ENCODE results near the gene PDAP1. TPM values are rescaled to one million over a fixed set of nuclear protein-coding genes. Genes with fewer than 3 reads are reported as not detected.
"Not testable (repeated sequence)": the region's sequence is repeated elsewhere in the genome, so short reads cannot be mapped to it uniquely, and the experiment has no call there.

Gene PDAP1
- total and polyA plus RNA-seq, 9 donors: 31.1 to 155 (median 83.9) TPM

DNA sequence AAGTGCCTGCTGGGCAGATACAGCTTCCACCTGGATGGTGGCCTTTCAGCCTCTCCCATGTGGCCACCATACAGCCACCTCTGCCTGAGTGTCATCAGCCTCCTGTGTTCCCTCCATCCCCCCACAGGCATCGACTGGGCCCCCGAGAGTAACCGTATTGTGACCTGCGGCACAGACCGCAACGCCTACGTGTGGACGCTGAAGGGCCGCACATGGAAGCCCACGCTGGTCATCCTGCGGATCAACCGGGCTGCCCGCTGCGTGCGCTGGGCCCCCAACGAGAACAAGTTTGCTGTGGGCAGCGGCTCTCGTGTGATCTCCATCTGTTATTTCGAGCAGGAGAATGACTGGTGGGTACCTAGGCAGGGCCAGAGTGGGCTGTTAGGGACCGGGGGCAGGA, 20.5 kb downstream of the PDAP1 start:
- DNase-seq: no peak
- no peaks in the 10 kb centered on the region for H3K9me3 ChIP-seq
- H3K4me1 ChIP-seq (ENCODE audit: insufficient read depth): no peaks in the 10 kb centered on the region
- 92 to 94% (median 92%) methylated on average over 20 of the region's 20 CpGs for WGBS, 3 donors
- H3K27me3 ChIP-seq: no peaks in the 10 kb centered on the region
- intact Hi-C loops (cut with DNase I): no loop called here
- H3K4me3 ChIP-seq: no peak overlapping the region
- no peaks in the 10 kb centered on the region for H3K36me3 ChIP-seq
- no peak for TF ChIP-seq POLR2A (IDR thresholded peaks at IDR 0.05)
- no peak for TF ChIP-seq EP300 (IDR thresholded peaks at IDR 0.05)
- TF ChIP-seq, protein P1, sequence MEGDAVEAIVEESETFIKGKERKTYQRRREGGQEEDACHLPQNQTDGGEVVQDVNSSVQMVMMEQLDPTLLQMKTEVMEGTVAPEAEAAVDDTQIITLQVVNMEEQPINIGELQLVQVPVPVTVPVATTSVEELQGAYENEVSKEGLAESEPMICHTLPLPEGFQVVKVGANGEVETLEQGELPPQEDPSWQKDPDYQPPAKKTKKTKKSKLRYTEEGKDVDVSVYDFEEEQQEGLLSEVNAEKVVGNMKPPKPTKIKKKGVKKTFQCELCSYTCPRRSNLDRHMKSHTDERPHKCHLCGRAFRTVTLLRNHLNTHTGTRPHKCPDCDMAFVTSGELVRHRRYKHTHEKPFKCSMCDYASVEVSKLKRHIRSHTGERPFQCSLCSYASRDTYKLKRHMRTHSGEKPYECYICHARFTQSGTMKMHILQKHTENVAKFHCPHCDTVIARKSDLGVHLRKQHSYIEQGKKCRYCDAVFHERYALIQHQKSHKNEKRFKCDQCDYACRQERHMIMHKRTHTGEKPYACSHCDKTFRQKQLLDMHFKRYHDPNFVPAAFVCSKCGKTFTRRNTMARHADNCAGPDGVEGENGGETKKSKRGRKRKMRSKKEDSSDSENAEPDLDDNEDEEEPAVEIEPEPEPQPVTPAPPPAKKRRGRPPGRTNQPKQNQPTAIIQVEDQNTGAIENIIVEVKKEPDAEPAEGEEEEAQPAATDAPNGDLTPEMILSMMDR (IDR thresholded peaks at IDR 0.05): no peak
- no peak overlapping the region for H3K27ac ChIP-seq

DNA sequence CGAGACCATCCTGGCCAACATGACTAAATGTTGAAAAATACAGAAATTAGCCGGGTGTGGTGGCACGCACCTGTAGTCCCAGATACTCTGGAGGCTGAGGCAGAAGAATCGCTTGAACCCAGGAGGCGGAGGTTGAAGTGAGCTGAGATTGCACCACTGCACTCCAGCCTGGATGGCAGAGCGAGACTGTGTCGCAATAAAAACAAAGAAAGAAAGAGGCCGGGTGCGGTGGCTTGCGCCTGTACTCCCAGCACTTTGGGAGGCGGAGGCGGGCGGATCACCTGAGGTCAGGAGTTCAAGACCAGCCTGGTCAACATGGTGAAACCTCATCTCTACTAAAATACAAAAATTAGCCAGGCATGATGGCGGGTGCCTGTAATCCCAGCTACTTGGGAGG, 21.2 kb downstream of the PDAP1 start:
- intact Hi-C loops (cut with DNase I); H3K27me3 ChIP-seq; H3K9me3 ChIP-seq; H3K4me3 ChIP-seq; H3K27ac ChIP-seq; H3K4me1 ChIP-seq (ENCODE audit: insufficient read depth); H3K36me3 ChIP-seq; DNase-seq: not testable (repeated sequence)
- 92 to 95% (median 93%) methylated on average over 14 of the region's 14 CpGs for WGBS, 3 donors

DNA sequence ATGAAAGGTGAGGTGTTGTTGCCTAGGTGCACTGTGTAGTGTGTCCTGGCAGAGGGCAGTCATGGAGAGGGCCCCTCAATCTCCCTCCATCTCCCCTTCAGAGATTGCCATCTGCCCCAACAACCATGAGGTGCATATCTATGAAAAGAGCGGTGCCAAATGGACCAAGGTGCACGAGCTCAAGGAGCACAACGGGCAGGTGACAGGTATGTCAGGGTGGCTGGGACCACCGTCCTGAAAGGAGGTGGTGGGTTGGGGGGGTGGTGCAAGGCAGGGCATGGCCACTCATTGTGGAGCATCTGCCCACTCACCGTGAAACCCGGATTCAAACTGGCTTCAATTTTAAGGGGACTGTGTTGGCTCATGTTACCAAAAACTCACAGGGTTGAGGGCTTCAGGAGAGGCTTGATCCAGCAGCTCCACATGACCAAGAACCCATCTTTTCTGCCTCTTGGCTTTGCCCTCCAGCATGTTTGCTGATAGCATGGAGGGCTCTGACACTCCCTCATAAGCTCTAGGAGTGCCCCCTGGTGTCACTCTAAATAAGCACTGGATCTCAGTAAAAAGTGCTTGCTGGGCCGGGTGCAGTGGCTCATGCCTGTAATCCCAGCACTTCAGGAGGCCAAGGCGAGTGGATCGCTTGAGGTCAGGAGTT, 21.7 kb downstream of the PDAP1 start:
- intact Hi-C loops (cut with DNase I): no loop called here
- Histone ChIP-seq H3K4me3 (no peak overlapping the region), H3K4me1 (ENCODE audit: insufficient read depth) (no peaks in the 10 kb centered on the region), H3K9me3 (no peaks in the 10 kb centered on the region), H3K27me3 (no peaks in the 10 kb centered on the region), H3K36me3 (no peaks in the 10 kb centered on the region), H3K27ac (no peak overlapping the region)
- no peak for DNase-seq
- TF ChIP-seq EP300 (IDR thresholded peaks at IDR 0.05): no peak
- no peak for TF ChIP-seq POLR2A (IDR thresholded peaks at IDR 0.05)
- TF ChIP-seq, protein P1 (IDR thresholded peaks at IDR 0.05): no peak
- WGBS, 3 donors: 85 to 92% (median 90%) methylated on average over 9 of the region's 9 CpGs

DNA sequence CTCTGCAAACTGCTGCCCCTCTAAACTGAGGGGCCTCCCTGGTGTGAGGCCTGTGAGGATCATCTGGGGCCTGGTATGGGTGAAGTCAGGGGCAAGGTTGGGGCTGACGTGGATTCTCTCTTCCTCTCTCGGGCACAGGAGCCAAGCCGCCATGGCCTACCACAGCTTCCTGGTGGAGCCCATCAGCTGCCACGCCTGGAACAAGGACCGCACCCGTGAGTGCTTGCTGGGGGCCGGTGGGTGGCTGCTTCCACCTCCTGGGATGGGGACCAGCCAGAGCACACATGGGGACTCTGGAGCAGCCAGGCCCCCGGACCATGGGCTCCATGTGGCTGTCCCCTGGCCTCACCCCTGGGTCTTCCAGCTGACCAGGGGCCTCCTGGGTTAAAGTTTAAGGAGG, 22.8 kb downstream of the PDAP1 start:
- Histone ChIP-seq H3K27ac (no peak overlapping the region), H3K4me3 (no peak overlapping the region), H3K9me3 (no peaks in the 10 kb centered on the region), H3K27me3 (no peaks in the 10 kb centered on the region), H3K4me1 (ENCODE audit: insufficient read depth) (peaks cover under 1% of the 10 kb centered on the region), H3K36me3 (no peaks in the 10 kb centered on the region)
- WGBS, 3 donors: 74 to 92% (median 90%) methylated on average over 8 of the region's 8 CpGs
- intact Hi-C loops (cut with DNase I): no loop called here
- DNase-seq: no peak
- TF ChIP-seq, protein P1 (IDR thresholded peaks at IDR 0.05): no peak
- TF ChIP-seq EP300 (IDR thresholded peaks at IDR 0.05): no peak

DNA sequence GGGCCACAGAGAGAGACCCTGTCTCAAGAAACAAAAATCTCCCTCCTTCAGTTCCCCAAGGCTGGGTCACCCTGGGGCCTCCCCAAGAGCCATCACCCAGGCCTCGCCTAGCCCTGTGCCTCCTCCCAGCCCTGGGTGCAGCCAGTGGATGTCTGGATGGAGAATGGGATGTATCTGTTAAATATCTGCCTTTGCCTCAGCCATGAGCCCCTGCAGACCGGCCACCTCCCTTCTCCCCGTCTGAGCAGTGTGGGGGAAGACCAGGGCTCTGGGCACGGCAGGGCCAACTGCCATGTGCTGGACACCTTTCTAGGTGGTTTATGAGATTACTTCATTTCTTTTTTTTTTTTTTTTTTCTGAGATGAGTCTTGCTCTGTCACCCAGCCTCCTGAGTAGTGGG, 23.9 kb downstream of the PDAP1 start:
- Histone ChIP-seq H3K4me3 (no peak overlapping the region), H3K4me1 (ENCODE audit: insufficient read depth) (peaks cover 4% of the 10 kb centered on the region), H3K27me3 (no peaks in the 10 kb centered on the region), H3K36me3 (no peaks in the 10 kb centered on the region), H3K9me3 (no peaks in the 10 kb centered on the region), H3K27ac (no peak overlapping the region)
- TF ChIP-seq POLR2A (IDR thresholded peaks at IDR 0.05) (no peak), EP300 (IDR thresholded peaks at IDR 0.05) (no peak)
- TF ChIP-seq, protein P1 (IDR thresholded peaks at IDR 0.05): no peak
- intact Hi-C loops (cut with DNase I): no loop called here
- no peak for DNase-seq
- WGBS, 3 donors: 88 to 95% (median 88%) methylated on average over 4 of the region's 4 CpGs
